HEK293 (cell line): ENCODE measurements around the gene MAEA.

ENCODE experiments used
- CTCF ChIA-PET: fragments of 350-600 bp; formaldehyde crosslinking; extraction: SDS; loops from one replicate; lab custom pipeline; 2021; ENCODE audit warnings: antibody characterized with exemption; lab: Yijun Ruan, JAX
- POLR2A ChIA-PET: fragments of 300-600 bp; formaldehyde crosslinking; extraction: SDS; loops from one replicate; lab custom pipeline; 2020; ENCODE audit warnings: antibody characterized with exemption, inconsistent platforms; lab: Yijun Ruan, JAX
- H3K27ac ChIP-seq: fragments of 200-500 bp; sonication (Bioruptor generic); 2 replicates; pipeline ENCODE4 v1.5.1; 2014; ENCODE audit warnings: low read depth, low read length, control low read depth, inconsistent platforms; ENCODE audit errors: extremely low read depth
- H3K36me3 ChIP-seq, 2 experiments: fragments of 200-500 bp in 1 of 2; sonication (Bioruptor generic) in 1 of 2; 1 replicate in 1 of 2; 2 replicates in 1 of 2; pipeline ENCODE4 v1.5.1; 2014 to 2017; ENCODE audit warnings: inconsistent platforms in 2 of 2, low read length in 2 of 2; ENCODE audit not compliant: control insufficient read depth in 2 of 2, insufficient read depth in 1 of 2
- H3K4me1 ChIP-seq: fragments of 200-500 bp; sonication (Bioruptor generic); 2 replicates; pipeline ENCODE4 v1.5.1; 2014; ENCODE audit warnings: mild to moderate bottlenecking, low read length, inconsistent platforms; ENCODE audit not compliant: control insufficient read depth, insufficient read depth
- H3K4me3 ChIP-seq: 2 replicates; pipeline ENCODE4 v1.5.1; 2011; ENCODE audit warnings: low read depth, mild to moderate bottlenecking, control low read depth, low read length, moderate library complexity
- H3K9me3 ChIP-seq: fragments of 200-500 bp; sonication (Bioruptor generic); 2 replicates; pipeline ENCODE4 v1.5.1; 2014; ENCODE audit warnings: low read depth, low read length, inconsistent platforms; ENCODE audit not compliant: control insufficient read depth, insufficient read depth
- CTCF ChIP-seq: fragments of 450-650 bp; formaldehyde crosslinking; IDR thresholded peaks from 2 replicates; pipeline ENCODE4 v1.5.1; 2016; ENCODE audit warnings: missing biosample characterization, missing genetic modification characterization
- INSM2 ChIP-seq: fragments of 450-650 bp; formaldehyde crosslinking; IDR thresholded peaks from 2 replicates; pipeline ENCODE4 v1.5.1; 2016; ENCODE audit warnings: missing biosample characterization, missing genetic modification characterization
- KLF8 ChIP-seq: fragments of 450-650 bp; formaldehyde crosslinking; IDR thresholded peaks from 2 replicates; pipeline ENCODE4 v1.5.1; 2016; ENCODE audit warnings: missing biosample characterization, missing genetic modification characterization
- OVOL3 ChIP-seq: fragments of 450-650 bp; formaldehyde crosslinking; IDR thresholded peaks from 2 replicates; pipeline ENCODE4 v1.5.1; 2016; ENCODE audit warnings: missing biosample characterization, missing genetic modification characterization
- SCRT1 ChIP-seq: fragments of 450-650 bp; formaldehyde crosslinking; IDR thresholded peaks from 2 replicates; pipeline ENCODE4 v1.5.1; 2016; ENCODE audit warnings: missing biosample characterization, missing genetic modification characterization, borderline replicate concordance
- ZBTB1 ChIP-seq: fragments of 450-650 bp; formaldehyde crosslinking; IDR thresholded peaks from 2 replicates; pipeline ENCODE4 v1.5.1; 2016; ENCODE audit warnings: missing biosample characterization, missing genetic modification characterization
- ZFP41 ChIP-seq: fragments of 450-650 bp; formaldehyde crosslinking; IDR thresholded peaks from 2 replicates; pipeline ENCODE4 v1.5.1; 2016; ENCODE audit warnings: missing biosample characterization, missing genetic modification characterization, borderline replicate concordance
- ZNF112 ChIP-seq: fragments of 450-650 bp; formaldehyde crosslinking; IDR thresholded peaks from 2 replicates; pipeline ENCODE4 v1.5.0; 2017; ENCODE audit warnings: missing biosample characterization, missing genetic modification characterization
- ZNF155 ChIP-seq: fragments of 450-650 bp; formaldehyde crosslinking; IDR thresholded peaks from 2 replicates; pipeline ENCODE4 v1.5.1; 2016; ENCODE audit warnings: missing biosample characterization, missing genetic modification characterization
- ZNF23 ChIP-seq: fragments of 450-650 bp; formaldehyde crosslinking; IDR thresholded peaks from 2 replicates; pipeline ENCODE4 v1.5.1; 2016; ENCODE audit warnings: missing biosample characterization, missing genetic modification characterization, borderline replicate concordance
- ZNF513 ChIP-seq: fragments of 450-650 bp; IDR thresholded peaks from 2 replicates; pipeline ENCODE4 v1.5.1; 2018; ENCODE audit warnings: missing biosample characterization, missing genetic modification characterization
- ZNF548 ChIP-seq: fragments of 450-650 bp; formaldehyde crosslinking; IDR thresholded peaks from 2 replicates; pipeline ENCODE4 v1.5.1; 2016; ENCODE audit warnings: missing biosample characterization, missing genetic modification characterization
- ZNF549 ChIP-seq: fragments of 450-650 bp; IDR thresholded peaks from 2 replicates; pipeline ENCODE4 v1.5.1; 2018; ENCODE audit warnings: missing biosample characterization, missing genetic modification characterization, mild to moderate bottlenecking, inconsistent platforms, moderate library complexity
- ZNF561 ChIP-seq: fragments of 450-650 bp; IDR thresholded peaks from 2 replicates; pipeline ENCODE4 v1.5.1; 2018; ENCODE audit warnings: missing biosample characterization, missing genetic modification characterization, borderline replicate concordance
- ZNF600 ChIP-seq: fragments of 450-650 bp; formaldehyde crosslinking; IDR thresholded peaks from 2 replicates; pipeline ENCODE4 v1.5.1; 2016; ENCODE audit warnings: missing biosample characterization, missing genetic modification characterization
- ZNF621 ChIP-seq: fragments of 450-650 bp; formaldehyde crosslinking; IDR thresholded peaks from 2 replicates; pipeline ENCODE4 v1.5.1; 2017; ENCODE audit warnings: missing biosample characterization, missing genetic modification characterization
- ZNF626 ChIP-seq: fragments of 450-650 bp; sonication (Bioruptor Pico); formaldehyde crosslinking; IDR thresholded peaks from 2 replicates; pipeline ENCODE4 v1.5.1; 2018; ENCODE audit warnings: missing biosample characterization, missing genetic modification characterization, inconsistent platforms
- ZNF664 ChIP-seq: fragments of 450-650 bp; formaldehyde crosslinking; IDR thresholded peaks from 2 replicates; pipeline ENCODE4 v1.5.1; 2016; ENCODE audit warnings: missing biosample characterization, missing genetic modification characterization
- ZNF692 ChIP-seq: fragments of 450-650 bp; formaldehyde crosslinking; IDR thresholded peaks from 2 replicates; pipeline ENCODE4 v1.5.1; 2016; ENCODE audit warnings: missing biosample characterization, missing genetic modification characterization
- ZNF701 ChIP-seq: fragments of 450-650 bp; formaldehyde crosslinking; IDR thresholded peaks from 2 replicates; pipeline ENCODE4 v1.5.1; 2016; ENCODE audit warnings: missing biosample characterization, missing genetic modification characterization

The MAEA gene

GRCh38 chr4:1337376-1337831 lies 47.7 kb downstream of the MAEA start (continued):
- no peak for TF ChIP-seq ZNF692 (tag by site-specific recombination)
- TF ChIP-seq ZNF664 (tag by site-specific recombination), result no peak
- TF ChIP-seq ZBTB1 (tag by site-specific recombination), result no peak
- TF ChIP-seq ZNF701 (tag by site-specific recombination), result no peak
- peak; percentile 13; the same call in 1 of the 2 replicates for TF ChIP-seq INSM2
- no peak for TF ChIP-seq ZNF548 (tag by site-specific recombination)
- TF ChIP-seq ZNF600 (tag by site-specific recombination), result peak; percentile 93
- no peak for TF ChIP-seq ZNF621 (tag by site-specific recombination)
- TF ChIP-seq ZFP41, result no peak
- TF ChIP-seq ZNF561 (tag by site-specific recombination), result no peak
- 0 out of 2 replicates have a peak, but pooled peaks have one; percentile 27 for TF ChIP-seq SCRT1 (tag by site-specific recombination)
- TF ChIP-seq ZNF23 (tag by site-specific recombination), result no peak

- ChIA-PET POLR2A (no interaction called here), CTCF (no interaction called here)
- H3K27ac ChIP-seq, result no peak overlapping the region
- no peak overlapping the region for H3K4me3 ChIP-seq
- H3K36me3 ChIP-seq, result peaks cover 0 to 73% of the 10 kb centered on the region in 2 experiments; a peak in 1 of 3 replicates
- no peaks in the 10 kb centered on the region for H3K9me3 ChIP-seq
- H3K4me1 ChIP-seq, result no peaks in the 10 kb centered on the region
- TF ChIP-seq SCRT1 (tag by site-specific recombination), result no peak
- no peak for TF ChIP-seq OVOL3 (tag by site-specific recombination)
- no peak for TF ChIP-seq ZNF549 (tag by site-specific recombination)
- no peak for TF ChIP-seq ZBTB1 (tag by site-specific recombination)
- no peak for TF ChIP-seq ZNF155
- TF ChIP-seq CTCF (tag by site-specific recombination), result no peak
- no peak for TF ChIP-seq KLF8 (tag by site-specific recombination)
- no peak for TF ChIP-seq ZNF112
- TF ChIP-seq ZNF513 (tag by site-specific recombination), result no peak
- no peak for TF ChIP-seq ZNF626 (tag by site-specific recombination)
- TF ChIP-seq, all 188 proteins: peak for 0
Observed at GRCh38 chr4:1337951-1338751, 48.5 kb downstream of the MAEA start.
